Keratinocyte (primary cell): Measurements from ENCODE around the gene TERT. TPM values are rescaled to one million over a fixed set of nuclear protein-coding genes. Genes with fewer than 3 reads are reported as not detected.

ENCODE experiments used
- DNase-seq: peaks from one replicate; pipeline ENCODE4 v3.0.0-alpha.2; 2011; ENCODE audit warnings: low read depth, missing footprints, low spot score
- FAIRE-seq: peaks from 2 replicates; lab custom pipeline; 2011; peaks lifted over from hg19 to GRCh38; lab: Jason Lieb, UNC
- H2AFZ ChIP-seq: 2 replicates; pipeline ENCODE4 v1.6.0; 2012; ENCODE audit warnings: low read length, control low read depth, inconsistent platforms; ENCODE audit not compliant: control insufficient read depth
- H3K27ac ChIP-seq: 2 replicates; pipeline ENCODE4 v1.5.1; 2011; ENCODE audit warnings: low read length; ENCODE audit not compliant: control insufficient read depth, insufficient read depth
- H3K27me3 ChIP-seq: 3 replicates; pipeline ENCODE4 v1.6.0; 2011; ENCODE audit warnings: low read length; ENCODE audit not compliant: control insufficient read depth, insufficient read depth; ENCODE audit errors: extremely low read depth
- H3K36me3 ChIP-seq, 2 experiments: 2 replicates in 1 of 2; 3 replicates in 1 of 2; pipeline ENCODE4 v1.5.1; 2011; ENCODE audit warnings: low read length in 2 of 2, mild to moderate bottlenecking in 1 of 2; ENCODE audit not compliant: control insufficient read depth in 2 of 2, insufficient read depth in 2 of 2; ENCODE audit errors: extremely low read depth in 1 of 2
- H3K4me1 ChIP-seq: 3 replicates; pipeline ENCODE4 v1.5.1; 2011; ENCODE audit warnings: low read length; ENCODE audit not compliant: control insufficient read depth, insufficient read depth; ENCODE audit errors: extremely low read depth
- H3K4me2 ChIP-seq: 3 replicates; pipeline ENCODE4 v1.6.0; 2011; ENCODE audit warnings: low read depth, low read length; ENCODE audit not compliant: control insufficient read depth, insufficient read depth; ENCODE audit errors: extremely low read depth
- H3K4me3 ChIP-seq, 3 experiments: fragments of 200-600 bp in 1 of 3; sonication (generic) in 1 of 3; 2 replicates in 2 of 3; 3 replicates in 1 of 3; pipeline ENCODE4 v1.5.1; 2011 to 2016; ENCODE audit warnings: low read length in 3 of 3, mild to moderate bottlenecking in 3 of 3, control low read depth in 2 of 3, inconsistent platforms in 1 of 3, low read depth in 1 of 3, mixed read lengths in 1 of 3, mixed run types in 1 of 3, moderate library complexity in 1 of 3; ENCODE audit not compliant: control insufficient read depth in 2 of 3, insufficient read depth in 2 of 3; ENCODE audit errors: extremely low read depth in 1 of 3
- H3K79me2 ChIP-seq: 2 replicates; pipeline ENCODE4 v1.6.0; 2012; ENCODE audit warnings: low read length; ENCODE audit not compliant: control insufficient read depth, insufficient read depth
- H3K9ac ChIP-seq: 3 replicates; pipeline ENCODE4 v1.6.0; 2011; ENCODE audit warnings: low read length; ENCODE audit not compliant: control insufficient read depth, insufficient read depth; ENCODE audit errors: extremely low read depth
- H3K9me1 ChIP-seq: 3 replicates; pipeline ENCODE4 v1.6.0; 2011; ENCODE audit warnings: low read length; ENCODE audit not compliant: control insufficient read depth, insufficient read depth; ENCODE audit errors: extremely low read depth
- H3K9me3 ChIP-seq: 2 replicates; pipeline ENCODE4 v1.5.1; 2012; ENCODE audit warnings: low read depth, low read length; ENCODE audit not compliant: control insufficient read depth
- H4K20me1 ChIP-seq: 3 replicates; pipeline ENCODE4 v1.6.0; 2011; ENCODE audit warnings: low read length; ENCODE audit not compliant: control insufficient read depth, insufficient read depth; ENCODE audit errors: extremely low read depth
- CTCF ChIP-seq, 3 experiments: IDR thresholded peaks in 1 of 3; conservative IDR thresholded peaks in 1 of 3; optimal IDR thresholded peaks in 1 of 3; 2 replicates in 2 of 3; 3 replicates in 1 of 3; pipeline versions ENCODE3 to v1.5.1; 2011; ENCODE audit warnings: low read length in 3 of 3, mild to moderate bottlenecking in 3 of 3, moderate library complexity in 2 of 3, control low read depth in 1 of 3, inconsistent platforms in 1 of 3; ENCODE audit not compliant: insufficient read depth in 2 of 3; ENCODE audit errors: extremely low read depth in 1 of 3
- EZH2 ChIP-seq: IDR thresholded peaks from one replicate; pipeline ENCODE4 v1.6.1; 2012; ENCODE audit warnings: inconsistent platforms, mild to moderate bottlenecking, low read length, moderate library complexity
- dilution Hi-C: fragments of 300-500 bp; cut with MboI; formaldehyde crosslinking; loops from one replicate; pipeline ENCODE4 v1.7.0; 2020; ENCODE audit warnings: low sequenced_read_pairs; ENCODE audit not compliant: extremely low pct_ligation_motif_present
- polyA plus RNA-seq, 5 experiments: library from polyadenylated mRNA; depleted of rRNA in 3 of 5; stranded (reverse) in 3 of 5; stranded (forward) in 1 of 5; unstranded in 1 of 5; fragments of >200 nt; gene quantifications; 1 replicate in 1 of 5; 2 replicates in 3 of 5; 3 replicates in 1 of 5; pipeline versions ENCODE4 v1.2.1 to v1.2.3, GENCODE V29; 2011 to 2012; ENCODE audit warnings: missing spikeins in 2 of 5, low read depth in 1 of 5, low replicate concordance in 1 of 5

Gene TERT
- polyA plus RNA-seq, 1 donor (not counting 4 experiments of a cell fraction or from before 2014, with no cell fraction given): not detected

- no peaks in the 10 kb centered on the region for H3K4me1 ChIP-seq
- no peaks in the 10 kb centered on the region for H3K9me1 ChIP-seq
- no peak for DNase-seq
- dilution Hi-C loops: no loop called here
- no peak for FAIRE-seq
- H2AFZ ChIP-seq: no peak overlapping the region
- H3K9ac ChIP-seq: no peak overlapping the region
- no peaks in the 10 kb centered on the region for H3K36me3 ChIP-seq
- H3K9me3 ChIP-seq: peaks cover 12% of the 10 kb centered on the region
- no peak overlapping the region for H3K4me3 ChIP-seq
- no peaks in the 10 kb centered on the region for H4K20me1 ChIP-seq
- no peak overlapping the region for H3K4me2 ChIP-seq
- H3K27ac ChIP-seq: no peak overlapping the region
- no peaks in the 10 kb centered on the region for H3K79me2 ChIP-seq
- TF ChIP-seq CTCF (optimal IDR thresholded peaks at IDR 0.05 in 1 of 3, IDR thresholded peaks at IDR 0.05 in 1 of 3, conservative IDR thresholded peaks at IDR 0.05 in 1 of 3; ENCODE audit: extremely low read depth in 1 of 3, insufficient read depth in 2 of 3, low read length in 3 of 3): no peak
- TF ChIP-seq EZH2: no peak
- peaks cover 3% of the 10 kb centered on the region for H3K27me3 ChIP-seq
These were observed 83.2 kb downstream of the TERT start for GRCh38 chr5:1211701-1212100.

DNA sequence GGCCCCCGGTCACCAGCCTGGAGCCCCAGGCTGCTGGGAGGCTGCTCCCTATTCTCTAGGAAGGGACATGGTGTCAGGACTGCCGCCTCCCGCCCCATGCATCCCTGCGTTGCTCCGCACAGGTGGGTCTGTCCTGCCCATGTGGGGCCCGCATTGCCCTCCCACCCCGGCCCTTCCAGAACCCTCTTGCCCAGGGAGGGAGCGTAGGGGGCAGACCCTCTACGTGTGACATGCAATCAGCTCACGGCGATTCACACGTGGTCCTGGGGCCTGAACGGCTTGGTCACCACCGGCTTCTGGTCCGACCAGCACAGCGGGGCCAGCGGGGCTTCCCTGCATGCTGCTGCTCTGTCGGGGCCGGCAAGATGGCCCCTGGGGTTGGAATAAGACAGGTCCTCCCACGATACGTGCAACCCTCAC, 84.0 kb downstream of the TERT start:
- no peaks in the 10 kb centered on the region for H3K79me2 ChIP-seq
- no peaks in the 10 kb centered on the region for H4K20me1 ChIP-seq
- DNase-seq (no peak), FAIRE-seq (no peak)
- H3K4me2 ChIP-seq: no peak overlapping the region
- dilution Hi-C loops: no loop called here
- H2AFZ ChIP-seq: no peak overlapping the region
- no peak for TF ChIP-seq EZH2
- TF ChIP-seq CTCF (optimal IDR thresholded peaks at IDR 0.05 in 1 of 3, IDR thresholded peaks at IDR 0.05 in 1 of 3, conservative IDR thresholded peaks at IDR 0.05 in 1 of 3; ENCODE audit: extremely low read depth in 1 of 3, insufficient read depth in 2 of 3, low read length in 3 of 3): no peak
- no peaks in the 10 kb centered on the region for H3K4me1 ChIP-seq
- no peak overlapping the region for H3K4me3 ChIP-seq
- H3K9ac ChIP-seq: no peak overlapping the region
- H3K27me3 ChIP-seq: peaks cover 3% of the 10 kb centered on the region
- H3K9me3 ChIP-seq: peaks cover 5% of the 10 kb centered on the region
- no peaks in the 10 kb centered on the region for H3K9me1 ChIP-seq
- H3K27ac ChIP-seq: no peak overlapping the region
- H3K36me3 ChIP-seq: no peaks in the 10 kb centered on the region
